ENCODE data around the gene DSC1.

DSC1 gene

GRCh38 chr18:31203096-31203793 is 40.6 kb upstream of the DSC1 start:
- Histone ChIP-seq H3K9me2 (replicated peaks; ENCODE audit: insufficient read depth, low read length) (no peaks in the 10 kb centered on the region), H3K27ac (ENCODE audit: low read depth, low read length) (no peak overlapping the region), H3K36me3 (ENCODE audit: low read length) (no peaks in the 10 kb centered on the region), H3K27me3 (ENCODE audit: low read length) (no peaks in the 10 kb centered on the region; the same call in 1 of the 2 replicates), H3K4me2 (ENCODE audit: low read depth, low read length, poor library complexity, severe bottlenecking) (no peak overlapping the region), H3K79me2 (ENCODE audit: insufficient read depth, low read length) (no peaks in the 10 kb centered on the region), H3K9me3 (ENCODE audit: insufficient read depth, low read length) (no peaks in the 10 kb centered on the region), H4K20me1 (ENCODE audit: low read depth, low read length) (no peaks in the 10 kb centered on the region), H3K4me3 (ENCODE audit: insufficient read depth, low read length, poor library complexity, severe bottlenecking) (no peak overlapping the region), H2AFZ (ENCODE audit: low read depth, low read length, severe bottlenecking) (no peak overlapping the region), H3F3A (ENCODE audit: insufficient read depth) (no peaks in the 10 kb centered on the region), H3K9ac (ENCODE audit: low read length) (no peak overlapping the region)
- no peak for TF ChIP-seq CTCF (IDR thresholded peaks at IDR 0.05; ENCODE audit: insufficient read depth, low read length, poor library complexity, severe bottlenecking)
- TF ChIP-seq EZH2phosphoT487 (conservative IDR thresholded peaks at IDR 0.05; ENCODE audit: low read length), result no peak

- no peaks in the 10 kb centered on the region for H3F3A ChIP-seq (ENCODE audit: insufficient read depth)
- H3K79me2 ChIP-seq (ENCODE audit: insufficient read depth, low read length), result no peaks in the 10 kb centered on the region
- no peak overlapping the region for H3K27ac ChIP-seq (ENCODE audit: low read depth, low read length)
- TF ChIP-seq EZH2phosphoT487 (conservative IDR thresholded peaks at IDR 0.05; ENCODE audit: low read length) (no peak), CTCF (IDR thresholded peaks at IDR 0.05; ENCODE audit: insufficient read depth, low read length, poor library complexity, severe bottlenecking) (no peak)
- no peaks in the 10 kb centered on the region for H4K20me1 ChIP-seq (ENCODE audit: low read depth, low read length)
- H3K9me2 ChIP-seq (replicated peaks; ENCODE audit: insufficient read depth, low read length), result no peaks in the 10 kb centered on the region
- no peak overlapping the region for H3K4me2 ChIP-seq (ENCODE audit: low read depth, low read length, poor library complexity, severe bottlenecking)
- H3K36me3 ChIP-seq (ENCODE audit: low read length), result no peaks in the 10 kb centered on the region
- no peak overlapping the region for H2AFZ ChIP-seq (ENCODE audit: low read depth, low read length, severe bottlenecking)
- no peak overlapping the region for H3K9ac ChIP-seq (ENCODE audit: low read length)
- no peaks in the 10 kb centered on the region; the same call in 1 of the 2 replicates for H3K27me3 ChIP-seq (ENCODE audit: low read length)
- H3K9me3 ChIP-seq (ENCODE audit: insufficient read depth, low read length), result no peaks in the 10 kb centered on the region
- H3K4me3 ChIP-seq (ENCODE audit: insufficient read depth, low read length, poor library complexity, severe bottlenecking), result no peak overlapping the region
Observed at GRCh38 chr18:31199190-31199769, 36.6 kb upstream of the DSC1 start.

GRCh38 chr18:31197676-31198075 is 35.0 kb upstream of the DSC1 start:
- TF ChIP-seq EZH2phosphoT487 (conservative IDR thresholded peaks at IDR 0.05; ENCODE audit: low read length) (no peak), CTCF (IDR thresholded peaks at IDR 0.05; ENCODE audit: insufficient read depth, low read length, poor library complexity, severe bottlenecking) (no peak)
- H3K9ac ChIP-seq (ENCODE audit: low read length), result no peak overlapping the region
- H3K9me2 ChIP-seq (replicated peaks; ENCODE audit: insufficient read depth, low read length), result no peaks in the 10 kb centered on the region
- H3K4me3 ChIP-seq (ENCODE audit: insufficient read depth, low read length, poor library complexity, severe bottlenecking), result no peak overlapping the region
- no peaks in the 10 kb centered on the region for H4K20me1 ChIP-seq (ENCODE audit: low read depth, low read length)
- no peak overlapping the region for H3K4me2 ChIP-seq (ENCODE audit: low read depth, low read length, poor library complexity, severe bottlenecking)
- H3K9me3 ChIP-seq (ENCODE audit: insufficient read depth, low read length), result no peaks in the 10 kb centered on the region
- H2AFZ ChIP-seq (ENCODE audit: low read depth, low read length, severe bottlenecking), result no peak overlapping the region
- H3K27ac ChIP-seq (ENCODE audit: low read depth, low read length), result no peak overlapping the region
- H3K79me2 ChIP-seq (ENCODE audit: insufficient read depth, low read length), result no peaks in the 10 kb centered on the region
- H3F3A ChIP-seq (ENCODE audit: insufficient read depth), result no peaks in the 10 kb centered on the region
- no peaks in the 10 kb centered on the region; the same call in 1 of the 2 replicates for H3K27me3 ChIP-seq (ENCODE audit: low read length)
- H3K36me3 ChIP-seq (ENCODE audit: low read length), result no peaks in the 10 kb centered on the region

Data from SU-DHL-6 (cell line).